Measurements from ENCODE around the gene CNTD1.

The CNTD1 gene

GRCh38 chr17:42780851-42781638 lies 17.6 kb upstream of the CNTD1 start:
- H3K4me3 ChIP-seq (ENCODE audit: low read length), result no peak overlapping the region
- no peaks in the 10 kb centered on the region for H3K9me3 ChIP-seq (ENCODE audit: insufficient read depth, low read length)
- H3K4me2 ChIP-seq (ENCODE audit: low read length), result no peak overlapping the region
- H4K20me1 ChIP-seq (ENCODE audit: insufficient read depth, low read length), result no peaks in the 10 kb centered on the region
- no peak overlapping the region for H3K27ac ChIP-seq (ENCODE audit: low read length)
- no peaks in the 10 kb centered on the region for H3K27me3 ChIP-seq (ENCODE audit: low read depth, low read length)
- H2AFZ ChIP-seq (ENCODE audit: low read depth, low read length), result no peak overlapping the region
- no peak for TF ChIP-seq CTCF (IDR thresholded peaks at IDR 0.05; ENCODE audit: low read depth, low read length)
- no peak for TF ChIP-seq EZH2phosphoT487 (IDR thresholded peaks at IDR 0.05; ENCODE audit: low read depth)
- peaks cover 3% of the 10 kb centered on the region for H3K4me1 ChIP-seq (ENCODE audit: low read length)
- H3K36me3 ChIP-seq (replicated peaks; ENCODE audit: low read depth, low read length), result peaks cover 25% of the 10 kb centered on the region
- H3K79me2 ChIP-seq (ENCODE audit: low read length), result no peaks in the 10 kb centered on the region
- H3K9ac ChIP-seq (ENCODE audit: low read length), result no peak overlapping the region

GRCh38 chr17:42781639-42782165 lies 17.0 kb upstream of the CNTD1 start:
- Histone ChIP-seq H3K27ac (ENCODE audit: low read length) (no peak overlapping the region), H3K4me1 (ENCODE audit: low read length) (no peaks in the 10 kb centered on the region), H3K27me3 (ENCODE audit: low read depth, low read length) (no peaks in the 10 kb centered on the region), H3K79me2 (ENCODE audit: low read length) (no peaks in the 10 kb centered on the region), H3K4me2 (ENCODE audit: low read length) (no peak overlapping the region), H3K36me3 (replicated peaks; ENCODE audit: low read depth, low read length) (peaks cover 20% of the 10 kb centered on the region), H3K9me3 (ENCODE audit: insufficient read depth, low read length) (no peaks in the 10 kb centered on the region), H2AFZ (ENCODE audit: low read depth, low read length) (no peak overlapping the region), H3K4me3 (ENCODE audit: low read length) (no peak overlapping the region), H4K20me1 (ENCODE audit: insufficient read depth, low read length) (no peaks in the 10 kb centered on the region), H3K9ac (ENCODE audit: low read length) (no peak overlapping the region)
- TF ChIP-seq EZH2phosphoT487 (IDR thresholded peaks at IDR 0.05; ENCODE audit: low read depth) (no peak), CTCF (IDR thresholded peaks at IDR 0.05; ENCODE audit: low read depth, low read length) (no peak)

- Histone ChIP-seq H3K9ac (ENCODE audit: low read length) (no peak overlapping the region), H2AFZ (ENCODE audit: low read depth, low read length) (no peak overlapping the region), H3K4me1 (ENCODE audit: low read length) (no peaks in the 10 kb centered on the region), H3K9me3 (ENCODE audit: insufficient read depth, low read length) (no peaks in the 10 kb centered on the region), H3K27ac (ENCODE audit: low read length) (no peak overlapping the region), H3K4me2 (ENCODE audit: low read length) (no peak overlapping the region), H3K36me3 (replicated peaks; ENCODE audit: low read depth, low read length) (peaks cover 18% of the 10 kb centered on the region), H3K4me3 (ENCODE audit: low read length) (no peak overlapping the region), H3K27me3 (ENCODE audit: low read depth, low read length) (no peaks in the 10 kb centered on the region), H3K79me2 (ENCODE audit: low read length) (no peaks in the 10 kb centered on the region), H4K20me1 (ENCODE audit: insufficient read depth, low read length) (no peaks in the 10 kb centered on the region)
- TF ChIP-seq CTCF (IDR thresholded peaks at IDR 0.05; ENCODE audit: low read depth, low read length) (no peak), EZH2phosphoT487 (IDR thresholded peaks at IDR 0.05; ENCODE audit: low read depth) (no peak)
Measured at GRCh38 chr17:42782166-42783061, 16.2 kb upstream of the CNTD1 start.
